GM21619 (cell line): ENCODE results near the gene FAM163B.

Experiments used
- ATAC-seq: cut with Tn5 transposase; IDR thresholded peaks from one replicate; pipeline ENCODE4 v1.9.1; 2021; ENCODE audit not compliant: unreplicated experiment

The FAM163B gene

DNA sequence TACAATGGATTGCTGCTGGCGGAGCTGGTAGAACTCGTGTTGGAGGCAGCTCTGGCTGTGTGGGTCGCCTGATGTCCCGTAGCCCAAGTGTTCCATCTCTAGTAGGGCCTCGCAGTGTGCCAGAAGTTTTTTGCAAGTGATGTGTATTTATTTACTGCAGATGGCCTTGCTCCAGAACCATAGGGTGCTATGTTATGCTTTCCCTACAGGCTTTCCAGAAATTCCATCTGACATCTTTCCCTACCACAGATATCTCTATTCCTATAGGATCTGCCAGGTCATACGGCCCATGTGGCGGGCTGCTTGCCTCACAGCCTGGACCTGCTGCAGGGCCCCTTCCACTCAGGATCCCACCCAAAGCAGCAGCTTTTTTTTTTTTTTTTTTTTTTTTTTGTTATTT lies 57.7 kb downstream of the FAM163B start:
- no peak for ATAC-seq

DNA sequence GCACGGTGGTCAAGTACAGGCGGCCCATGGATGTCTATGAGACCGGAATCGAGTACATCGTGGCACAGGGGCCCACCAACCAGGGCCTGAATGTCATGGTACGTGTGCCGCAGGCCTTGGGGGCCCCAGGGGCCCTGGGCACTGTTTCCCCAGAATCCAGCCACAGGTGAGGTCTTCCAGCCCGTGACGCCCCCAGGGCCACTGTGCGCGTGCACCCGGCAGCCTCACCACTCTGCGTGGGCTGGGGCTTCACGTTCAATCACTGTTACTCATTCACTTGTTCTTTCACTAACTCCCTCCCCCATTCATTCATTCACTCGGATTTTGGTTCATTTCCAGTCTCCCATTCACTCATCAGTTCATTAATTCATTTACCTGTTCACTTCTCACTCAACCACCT lies 62.1 kb downstream of the FAM163B start:
- no peak for ATAC-seq

DNA sequence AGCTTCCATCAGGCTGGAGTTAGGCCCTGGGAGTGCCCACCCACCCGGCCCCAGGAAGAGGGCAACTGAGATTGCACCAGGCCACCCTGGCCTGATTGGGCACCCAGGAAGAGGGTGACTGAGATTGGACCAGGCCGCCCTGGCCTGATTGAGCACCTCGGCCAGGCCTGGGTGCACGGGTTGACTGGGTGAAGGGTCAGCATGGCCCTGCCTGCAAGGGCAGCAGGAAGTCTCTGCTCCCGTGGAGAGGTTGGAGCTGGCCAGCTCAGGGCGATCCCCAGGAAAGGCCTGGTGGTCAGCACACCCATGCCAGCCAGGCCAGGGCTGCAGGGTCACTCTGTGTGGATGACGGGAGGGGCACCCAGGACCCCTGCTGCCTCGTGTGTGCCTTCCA lies 62.9 kb downstream of the FAM163B start:
- ATAC-seq: no peak

DNA sequence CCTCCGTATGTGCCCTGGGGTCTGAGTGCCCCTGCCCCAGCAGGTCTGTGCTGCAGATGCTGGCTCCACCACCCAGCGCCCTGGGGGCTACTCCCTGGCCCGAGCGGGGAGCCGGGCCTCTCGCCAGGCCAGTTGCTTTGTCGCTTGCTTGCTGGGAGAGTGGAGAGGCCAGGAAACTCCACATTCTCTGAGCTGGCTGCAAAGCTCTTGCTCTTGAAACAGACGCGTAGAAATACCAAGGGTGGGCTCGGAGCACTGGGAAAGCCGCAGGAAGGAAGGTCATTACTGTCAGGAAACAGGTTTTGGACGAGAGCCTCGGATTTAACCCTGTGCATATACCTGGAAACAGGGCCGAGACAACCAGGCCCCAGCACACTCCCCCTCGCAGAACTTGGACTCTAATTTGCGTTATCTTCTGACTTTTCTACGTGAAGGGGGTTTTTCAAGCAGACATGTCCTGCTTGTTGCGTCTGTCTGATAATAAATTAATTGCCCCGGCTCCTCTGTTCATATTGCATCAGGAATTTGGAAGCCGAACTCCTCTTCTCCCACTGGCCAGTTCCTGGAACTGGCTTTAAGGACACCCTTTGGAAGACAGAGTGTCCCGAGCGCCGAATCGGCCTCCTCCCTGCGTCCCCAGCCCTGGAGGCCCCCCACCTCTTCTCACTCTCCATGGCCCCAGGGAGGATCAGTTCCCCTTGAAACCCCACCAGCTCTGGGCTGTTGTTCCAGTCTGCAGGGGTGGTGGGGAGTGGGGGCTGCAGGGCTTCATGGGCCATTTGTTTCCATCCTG lies 63.5 kb downstream of the FAM163B start:
- no peak for ATAC-seq

DNA sequence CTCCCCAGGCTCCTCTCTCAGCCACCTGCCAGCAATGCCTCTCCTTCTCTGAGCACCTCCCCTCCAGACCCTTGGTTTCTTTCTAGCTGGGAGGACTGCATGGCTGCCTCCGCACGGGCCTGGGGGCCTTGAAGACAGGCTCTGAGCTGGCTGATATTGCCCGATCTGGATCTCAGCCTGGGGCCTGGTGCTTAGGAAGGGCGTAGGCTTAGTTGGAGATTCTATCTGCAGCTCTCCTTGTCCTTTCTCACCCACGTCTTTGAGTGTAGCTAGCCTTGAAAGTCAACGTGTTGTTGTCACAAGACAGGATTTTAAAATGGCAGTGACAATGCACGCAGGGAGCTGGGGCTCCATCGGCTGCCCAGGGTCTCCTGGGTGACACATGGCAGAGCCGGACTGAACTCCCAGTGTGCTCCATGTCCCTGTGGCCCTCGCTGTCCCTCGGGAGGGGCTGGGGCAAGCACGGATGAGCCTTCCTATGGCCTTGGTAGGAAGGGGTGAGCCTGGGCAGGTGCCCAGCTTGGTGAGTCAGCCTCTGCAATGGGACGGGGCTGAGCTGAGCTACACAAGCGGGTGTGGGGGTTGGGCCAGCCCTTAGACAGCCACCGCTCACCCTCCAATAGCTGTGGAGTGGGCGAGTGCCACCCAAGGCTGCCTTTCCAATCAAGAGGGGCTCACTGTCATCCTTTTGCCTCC lies 65.3 kb downstream of the FAM163B start:
- ATAC-seq: no peak

DNA sequence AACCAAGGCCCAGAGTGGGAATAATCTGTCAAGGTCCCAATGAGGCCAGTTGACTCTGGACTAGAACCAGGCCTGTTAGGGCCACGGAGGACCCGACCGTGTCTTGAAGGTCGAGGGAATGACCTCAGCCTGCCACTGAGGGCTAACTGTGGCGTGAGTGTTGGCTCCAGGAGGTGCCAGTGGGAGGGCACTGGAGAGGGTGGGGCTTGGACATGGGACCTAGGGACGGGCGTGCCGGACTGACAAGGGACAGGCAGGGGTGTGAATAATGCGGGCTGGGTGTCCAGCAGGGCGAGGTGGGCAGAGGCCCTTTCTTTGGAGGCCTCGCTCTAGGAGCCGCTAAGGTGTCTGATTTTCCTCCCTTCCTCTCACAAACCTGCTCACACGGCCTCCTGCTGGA lies 67.2 kb downstream of the FAM163B start:
- no peak for ATAC-seq

DNA sequence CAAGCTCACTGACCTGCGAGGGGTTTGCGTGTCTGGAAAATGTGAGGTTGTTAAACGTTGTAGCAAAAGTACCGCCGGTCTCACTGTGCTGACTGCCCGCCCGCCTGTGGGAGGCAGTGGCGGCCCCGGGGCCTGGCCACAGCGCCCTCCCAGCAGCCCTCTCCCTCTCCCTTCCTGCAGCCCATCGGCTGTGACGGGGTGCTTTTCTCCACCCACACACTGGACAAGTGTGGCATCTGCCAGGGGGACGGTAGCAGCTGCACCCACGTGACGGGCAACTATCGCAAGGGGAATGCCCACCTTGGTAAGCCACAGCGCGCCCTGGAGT lies 68.5 kb downstream of the FAM163B start:
- no peak for ATAC-seq

DNA sequence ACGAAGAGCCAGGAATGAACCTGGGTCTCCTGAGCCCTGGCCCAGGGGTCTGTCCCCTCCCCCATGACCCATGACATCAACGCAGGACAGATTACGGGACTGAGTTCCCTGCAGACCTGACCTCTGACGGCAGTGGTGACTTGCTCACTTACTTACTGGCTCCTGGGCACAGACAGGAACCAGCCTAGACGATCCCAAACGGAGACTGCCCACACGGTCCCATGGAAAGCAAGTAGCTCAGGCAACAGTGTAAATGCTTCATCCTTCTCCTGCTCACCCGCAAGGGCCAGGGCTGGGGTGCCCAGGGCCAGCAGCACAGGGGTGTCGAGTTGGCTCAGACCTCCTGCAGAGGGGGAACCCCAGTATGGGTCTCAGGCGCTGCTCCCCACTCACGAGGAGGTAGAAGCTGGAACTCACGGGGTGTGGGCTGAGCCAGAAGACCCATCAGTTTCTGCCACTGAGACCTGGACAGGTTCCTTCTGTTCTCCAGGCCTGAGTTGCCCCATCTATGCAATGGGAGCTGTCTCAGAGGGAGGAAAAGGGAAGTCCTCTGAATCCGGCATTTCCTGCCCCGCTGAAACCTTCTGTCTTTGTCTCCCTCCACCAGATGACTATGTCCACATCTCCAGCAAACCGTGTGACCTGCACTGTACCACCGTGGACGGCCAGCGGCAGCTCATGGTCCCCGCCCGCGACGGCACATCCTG lies 69.0 kb downstream of the FAM163B start:
- no peak for ATAC-seq

DNA sequence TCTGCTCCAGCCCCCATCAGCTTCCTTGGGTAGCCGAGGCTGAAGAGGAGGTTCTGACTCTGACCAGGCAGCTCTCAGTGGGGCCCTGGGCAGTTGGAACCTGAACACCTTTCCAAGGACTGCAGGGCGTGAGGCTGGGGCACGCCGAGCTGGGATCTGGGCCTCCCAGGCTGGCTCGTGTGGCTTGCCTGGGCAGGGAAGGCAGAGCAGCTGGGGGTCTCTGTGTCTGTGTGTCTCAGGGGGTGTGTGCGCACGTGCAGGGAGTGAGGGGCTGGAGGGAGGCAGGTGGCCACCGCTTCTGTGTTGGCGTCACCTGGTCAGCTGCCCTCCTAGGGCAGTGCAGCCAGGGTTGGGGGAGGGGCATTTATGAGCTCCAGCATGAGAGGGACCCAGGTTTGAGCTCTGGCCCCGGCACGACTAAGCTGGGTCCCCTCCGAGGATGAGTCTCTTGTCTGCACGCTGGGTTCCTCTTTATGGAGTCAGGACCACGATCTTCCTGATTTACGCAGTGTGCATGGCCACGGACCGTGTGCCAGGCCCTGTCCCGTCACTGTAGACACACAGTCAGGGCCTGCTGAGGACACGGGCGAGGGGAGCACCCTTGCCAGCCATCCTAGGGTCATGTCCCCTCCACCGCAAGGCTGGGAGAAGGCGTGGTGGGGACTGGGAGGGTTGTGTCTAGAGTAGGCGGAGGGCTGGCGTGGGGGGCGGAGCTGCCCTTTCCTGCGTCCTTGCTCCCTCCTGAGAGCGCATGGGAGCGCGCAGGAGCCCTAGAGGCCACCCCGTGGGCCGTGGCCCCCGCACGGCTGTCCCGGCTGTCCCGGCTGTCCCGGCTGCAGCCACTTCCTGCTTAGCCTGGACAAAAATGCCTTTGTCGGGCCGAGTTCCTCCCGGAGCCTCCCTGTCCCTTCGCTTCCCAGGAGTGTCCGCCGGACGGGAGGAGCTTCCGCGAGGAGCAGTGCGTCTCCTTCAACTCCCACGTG lies 70.0 kb downstream of the FAM163B start:
- no peak for ATAC-seq

DNA sequence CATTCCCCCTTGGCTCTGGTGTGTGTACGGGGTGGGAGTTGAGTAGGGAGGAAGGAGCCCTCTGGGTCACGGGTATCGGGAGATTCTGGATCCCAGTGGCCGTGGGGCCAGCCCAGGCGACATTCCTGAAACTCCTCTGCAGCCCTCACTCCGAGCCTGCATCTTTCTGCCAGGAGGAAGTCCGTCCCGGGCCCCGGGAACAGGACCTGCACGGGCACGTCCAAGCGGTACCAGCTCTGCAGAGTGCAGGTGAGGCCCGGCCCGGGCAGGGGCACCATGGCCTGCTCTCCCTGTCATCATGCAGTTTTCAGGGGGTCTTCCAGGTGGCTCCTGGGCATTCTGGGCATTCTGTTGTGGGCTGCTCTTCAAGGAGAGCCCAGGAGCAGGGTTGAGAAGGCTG lies 71.0 kb downstream of the FAM163B start:
- ATAC-seq: no peak

DNA sequence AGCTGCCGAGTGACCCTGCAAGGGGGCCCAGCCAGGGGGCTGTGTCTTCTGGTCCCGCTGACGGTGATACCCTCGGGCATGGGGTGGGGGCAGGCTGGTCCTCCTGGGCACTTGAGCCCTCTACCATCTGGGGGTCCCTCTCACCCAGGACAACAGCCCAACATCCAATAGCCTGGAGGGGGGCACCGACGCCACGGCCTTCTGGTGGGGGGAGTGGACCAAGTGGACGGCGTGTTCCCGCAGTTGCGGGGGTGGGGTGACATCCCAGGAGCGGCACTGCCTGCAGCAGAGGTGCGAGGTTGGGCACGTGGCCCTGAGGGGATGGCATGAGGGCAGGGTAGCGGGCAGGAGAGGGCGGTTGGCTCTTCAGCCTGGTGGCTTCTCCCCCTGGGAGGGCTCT lies 71.9 kb downstream of the FAM163B start:
- no peak for ATAC-seq

DNA sequence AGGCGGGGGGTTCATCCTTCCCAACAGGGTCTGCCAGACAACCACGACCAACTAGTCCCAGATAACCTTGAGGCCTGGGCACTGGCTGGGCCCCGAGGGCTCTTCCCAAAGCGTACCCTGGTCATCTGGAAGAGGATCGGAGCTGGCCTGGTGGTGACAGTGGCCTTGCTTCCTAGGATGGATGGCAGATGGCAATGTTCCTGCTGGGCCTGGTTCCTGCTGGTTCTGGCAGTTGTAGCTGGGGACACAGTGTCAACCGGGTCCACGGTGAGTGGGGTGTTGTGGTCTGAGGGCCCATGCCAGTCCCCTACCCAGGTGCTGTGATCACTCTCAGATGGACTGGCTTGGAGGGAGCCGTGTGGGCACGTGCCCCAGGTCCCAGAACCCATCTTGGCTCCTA lies 72.7 kb downstream of the FAM163B start:
- no peak for ATAC-seq

DNA sequence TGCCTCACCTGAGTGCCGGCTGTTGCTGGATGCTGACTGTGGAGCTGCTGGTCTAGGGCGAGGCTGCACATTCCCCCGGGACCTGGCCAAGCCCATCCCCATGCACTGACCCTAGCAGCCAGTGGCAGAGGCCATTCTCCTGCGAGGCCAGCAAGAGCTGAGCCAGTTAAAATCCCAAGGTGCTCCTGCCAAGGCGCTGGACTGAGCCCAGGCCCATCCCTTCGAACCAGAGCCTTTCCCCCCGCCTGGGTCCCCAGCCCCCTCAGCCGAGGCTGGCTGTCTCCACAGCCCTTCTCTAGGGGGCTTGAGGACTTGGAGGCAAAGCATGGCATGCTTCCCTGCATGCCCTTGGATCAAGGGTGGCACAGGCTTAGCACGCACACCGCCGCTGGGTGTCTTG lies 73.1 kb downstream of the FAM163B start:
- ATAC-seq: no peak

DNA sequence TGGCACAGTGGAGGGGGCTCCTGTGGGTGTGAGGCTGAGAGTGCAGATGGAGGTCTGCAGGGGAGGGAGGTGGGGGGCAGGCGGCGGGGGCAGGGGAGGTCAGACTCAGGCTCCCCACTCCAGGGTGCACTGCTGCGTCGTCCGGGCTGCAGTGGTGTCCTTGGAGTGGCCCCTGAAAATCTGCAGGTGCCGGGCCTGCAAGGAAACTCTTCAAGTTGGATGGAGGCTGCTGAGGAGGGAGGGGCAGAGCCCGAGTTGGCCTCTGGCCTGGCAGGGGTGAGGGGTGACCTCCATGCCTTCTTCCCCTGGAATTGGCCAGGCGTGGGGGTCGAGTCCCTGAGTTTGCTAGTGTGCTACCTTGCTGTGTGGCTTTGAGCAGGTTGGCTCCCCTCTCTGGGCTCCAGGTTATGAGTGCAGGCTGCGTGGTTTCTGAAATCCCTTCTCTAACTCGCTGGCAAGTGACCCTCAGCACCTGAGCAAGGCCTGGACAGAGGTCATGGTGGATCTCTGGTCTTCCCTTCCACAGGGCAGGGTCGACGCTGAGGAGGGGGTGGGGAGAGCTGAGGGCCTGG lies 73.8 kb downstream of the FAM163B start:
- ATAC-seq: no peak

DNA sequence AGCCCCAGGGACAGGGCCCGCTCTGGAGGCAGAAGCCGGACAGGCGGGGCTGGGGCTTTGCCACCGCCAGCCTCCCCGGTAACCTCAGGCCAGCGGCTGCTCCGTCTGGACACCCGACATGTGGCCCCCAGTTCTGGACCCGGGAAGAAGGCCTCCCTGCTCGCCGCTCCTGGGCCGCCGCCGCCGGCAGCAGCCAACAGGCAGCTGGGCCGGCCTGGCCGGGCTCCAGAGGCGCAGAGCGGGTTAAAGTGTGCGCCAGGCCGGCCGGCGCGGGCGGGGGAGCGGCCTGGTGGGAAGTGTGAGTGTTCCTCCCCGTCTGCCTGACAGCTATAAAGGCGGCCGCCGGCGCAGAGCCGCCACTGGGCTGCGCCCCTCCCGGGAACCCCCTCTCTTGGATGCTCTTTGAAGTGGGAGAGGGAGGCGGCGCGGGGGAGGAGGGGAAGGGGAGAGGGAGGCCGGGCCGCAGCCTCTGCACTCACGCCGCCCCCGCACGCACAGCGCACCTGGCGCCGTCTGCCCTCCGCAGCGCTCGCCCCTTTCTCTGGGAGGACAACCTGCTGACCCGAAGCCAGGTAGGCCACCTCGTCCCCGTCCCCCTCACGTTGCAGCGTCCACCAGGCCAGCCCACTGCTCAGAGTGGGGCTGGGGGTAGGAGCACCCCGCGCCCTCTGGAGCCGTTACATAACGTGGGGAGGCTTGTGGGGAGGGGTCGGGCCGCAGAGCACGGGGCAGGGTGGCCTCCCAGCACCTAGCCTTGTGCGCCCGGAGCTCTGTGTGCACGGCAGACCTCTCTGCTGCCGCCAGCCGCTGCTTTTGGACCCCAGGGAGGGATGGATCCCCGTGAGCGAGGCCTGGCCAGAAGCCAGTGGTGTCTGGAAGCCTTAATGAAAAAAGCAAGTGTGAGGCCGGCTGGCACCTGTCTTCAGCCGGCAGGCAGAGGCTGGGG lies 74.6 kb downstream of the FAM163B start, which contains the start of gene ADAMTSL2:
Gene ADAMTSL2, plus strand, starts transcription at position 359 of the 946 bp plus-strand sequence. CDS start 2,009 bp downstream, outside the sequence.
- ATAC-seq: no peak

DNA sequence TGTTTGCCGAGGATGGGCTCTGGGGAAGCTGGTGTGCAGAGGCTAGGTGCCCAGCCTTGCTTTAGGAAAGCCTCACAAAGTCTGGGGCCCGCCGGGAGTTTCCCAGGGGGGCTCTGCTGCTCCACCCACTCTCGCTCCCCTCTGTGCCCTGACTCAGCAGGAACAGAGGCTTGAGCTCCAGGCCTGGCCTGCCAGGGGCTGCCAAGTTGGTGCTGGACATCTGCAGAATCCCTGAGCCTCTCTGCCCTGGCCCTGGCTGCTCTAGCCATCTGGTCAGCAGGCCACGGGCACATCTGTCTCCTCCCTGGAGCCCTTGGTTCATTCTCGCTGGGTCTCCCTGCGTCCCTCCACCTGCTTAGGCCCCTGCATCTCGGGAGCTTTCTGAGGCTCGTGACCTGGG lies 75.3 kb downstream of the FAM163B start:
- ATAC-seq: no peak

DNA sequence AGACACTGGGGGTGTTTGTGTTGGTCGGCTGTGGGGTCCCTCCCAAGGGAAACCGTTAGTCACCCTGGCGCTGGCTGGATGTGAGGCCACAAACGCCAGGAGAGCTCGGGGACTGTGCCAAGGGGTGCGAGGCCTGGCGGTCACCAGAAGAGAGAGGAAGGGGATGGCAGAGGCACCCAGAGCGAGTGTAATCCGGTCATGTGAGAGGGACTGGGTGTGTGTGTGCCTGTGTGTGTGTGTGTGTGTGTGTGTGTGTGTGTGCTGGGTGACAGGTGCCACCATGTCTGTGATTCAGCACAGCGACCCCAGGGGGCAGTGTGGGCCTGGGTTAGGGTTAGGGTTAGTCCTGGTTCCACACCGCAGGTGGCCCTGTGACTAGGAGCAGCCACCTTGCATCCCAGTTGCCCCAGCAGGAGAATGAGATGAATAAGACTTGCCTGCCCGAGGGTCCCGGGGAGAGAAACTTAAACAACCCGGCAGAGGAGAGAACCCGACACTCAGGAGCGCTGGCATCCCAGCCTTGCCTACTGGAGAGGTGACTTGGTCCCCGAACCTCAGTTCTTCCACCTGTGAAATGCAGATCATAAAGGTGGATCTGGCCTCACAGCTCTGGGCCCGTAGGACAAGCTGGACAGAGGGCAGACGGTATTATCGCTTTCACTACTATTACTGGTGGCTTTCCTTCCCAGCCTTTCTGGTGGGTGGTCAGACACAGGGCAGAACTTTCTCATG lies 76.1 kb downstream of the FAM163B start:
- no peak for ATAC-seq

DNA sequence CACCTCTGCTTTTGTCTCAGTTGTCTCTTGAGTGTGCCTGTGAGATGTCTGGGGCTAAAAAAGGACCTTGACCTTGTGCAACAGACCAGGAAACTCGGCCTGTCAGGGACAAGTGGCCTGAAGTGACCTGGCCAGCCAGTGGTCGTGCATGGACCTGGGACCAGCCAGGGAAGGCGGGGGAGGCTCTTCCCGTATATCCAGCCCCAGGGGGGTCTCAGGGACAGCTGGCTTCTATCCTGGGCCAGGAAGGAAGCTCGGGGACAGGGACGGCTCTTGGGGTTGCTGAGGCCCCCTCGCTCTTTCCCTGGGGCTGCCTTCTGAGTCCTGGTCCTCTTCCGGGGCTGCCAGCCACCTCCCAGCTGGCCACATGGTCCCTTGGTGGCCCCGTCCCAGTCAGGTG lies 77.9 kb downstream of the FAM163B start:
- ATAC-seq: no peak

DNA sequence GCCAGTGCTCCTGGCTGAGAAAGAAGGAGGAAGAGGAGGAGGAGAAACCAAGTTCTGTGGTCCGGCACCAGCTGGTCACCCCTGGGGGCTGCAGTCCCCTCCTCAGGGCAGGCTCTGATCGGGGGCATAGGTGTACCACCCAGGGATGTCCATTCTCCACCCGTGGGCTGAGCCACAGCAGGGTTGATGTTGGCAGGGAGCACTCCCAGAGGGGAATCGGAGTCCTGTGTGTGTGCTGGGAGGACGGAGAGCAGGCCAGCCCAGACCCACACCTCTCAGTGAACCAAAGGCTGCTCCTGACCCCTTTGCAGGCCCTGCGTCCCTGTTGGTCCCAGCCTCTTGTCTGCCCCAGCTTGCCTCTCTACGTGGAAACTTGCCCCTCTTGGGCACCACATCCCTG lies 79.3 kb downstream of the FAM163B start:
- no peak for ATAC-seq
